ENCODE measurements around the gene C6orf62.
A peak's percentile ranks its signal among the peaks of the same experiment; 100 is the strongest.
"Not testable (repeated sequence)": the region's sequence is repeated elsewhere in the genome, so short reads cannot be mapped to it uniquely, and the experiment has no call there.

C6orf62 gene

DNA sequence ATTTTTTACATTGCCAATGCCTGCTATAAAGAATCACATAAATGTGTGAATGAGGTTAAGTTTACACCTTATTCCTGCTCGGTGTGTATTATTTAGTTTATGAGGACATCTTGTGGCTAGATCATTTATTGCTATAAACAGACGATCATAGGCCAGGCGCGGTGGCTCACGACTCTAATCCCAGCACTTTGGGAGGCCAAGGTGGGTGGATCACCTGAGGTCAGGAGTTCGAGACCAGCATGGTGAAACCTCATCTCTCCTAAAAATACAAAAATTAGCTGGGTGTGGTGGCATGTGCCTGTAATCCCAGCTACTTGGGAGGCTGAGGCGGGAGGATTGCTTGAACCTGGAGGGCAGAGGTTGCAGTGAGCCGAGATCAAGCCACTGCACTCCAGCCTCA is 23.3 kb downstream of the C6orf62 start:
- peak; percentile 50 to 59 for DNase-seq

DNA sequence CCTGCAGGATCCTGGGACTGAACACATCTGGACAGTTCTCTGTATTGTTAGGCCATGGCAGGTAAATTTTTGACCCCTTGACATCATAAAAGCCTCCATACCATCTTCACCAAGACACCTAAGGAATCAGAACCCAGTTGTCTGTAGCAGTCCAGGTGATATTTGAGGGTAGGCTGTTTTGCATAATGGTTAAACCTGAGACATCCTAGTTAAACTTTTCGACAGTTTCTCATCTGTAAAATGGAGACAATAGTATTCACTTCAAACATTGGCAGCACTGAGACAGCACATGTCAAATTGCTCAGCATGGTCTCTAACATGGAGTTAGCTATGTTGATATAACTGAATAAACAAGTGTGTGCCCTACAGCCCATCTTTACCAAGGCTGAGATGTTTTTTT is 24.8 kb downstream of the C6orf62 start:
- DNase-seq, result no peak

DNA sequence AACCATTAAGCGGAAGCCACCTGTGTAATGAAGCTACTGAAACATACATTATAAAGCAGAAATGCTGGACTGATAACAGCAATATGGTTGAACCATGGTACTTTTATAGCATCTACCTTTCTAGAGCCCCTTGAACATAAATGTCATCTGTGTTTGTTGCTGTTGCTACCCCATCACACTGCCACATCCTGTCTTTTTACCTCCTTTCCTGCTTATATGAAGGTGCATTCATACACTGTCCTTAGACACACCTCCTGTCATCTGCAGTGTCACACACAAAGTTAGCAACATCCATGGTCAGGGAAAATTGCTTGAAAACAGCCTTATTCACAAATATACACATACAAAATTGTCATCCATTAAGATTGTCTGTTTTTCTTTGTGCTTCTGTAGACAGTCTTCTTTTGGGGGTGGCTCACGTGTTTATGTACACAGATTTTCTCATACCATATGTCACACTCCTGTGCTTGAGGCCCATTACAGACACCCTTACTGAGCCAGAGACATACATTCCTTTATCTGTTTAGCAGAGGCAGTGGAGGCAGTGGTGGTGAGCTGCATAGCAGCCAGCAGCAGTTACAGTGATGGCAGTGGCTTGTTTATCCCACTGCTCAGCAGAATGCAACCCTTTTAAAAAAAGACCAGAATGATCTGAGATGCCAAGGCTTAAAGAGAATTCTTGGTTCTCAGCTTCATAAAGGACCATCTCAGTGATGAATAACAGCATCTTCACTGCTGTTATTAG is 25.9 kb downstream of the C6orf62 start:
- no peak for DNase-seq

DNA sequence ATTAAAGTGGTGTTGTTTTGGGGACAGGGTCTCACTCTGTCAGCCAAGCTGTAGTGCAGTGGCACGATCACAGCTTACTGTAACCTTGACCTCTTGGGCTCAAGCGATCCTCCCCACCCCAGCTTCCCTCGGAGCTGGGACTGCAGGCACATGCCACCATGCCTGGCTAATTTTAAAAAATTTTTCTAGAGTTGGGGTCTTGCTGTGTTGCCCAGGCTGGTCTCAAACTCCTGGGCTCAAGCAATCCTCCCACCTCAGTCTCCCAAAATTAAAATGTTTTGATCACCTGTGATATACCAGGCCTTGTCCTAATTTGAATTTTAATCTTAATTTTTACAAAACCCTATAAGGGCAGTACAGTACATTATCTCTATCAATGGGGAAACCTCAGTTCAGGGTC is 26.5 kb downstream of the C6orf62 start:
- no peak for DNase-seq

DNA sequence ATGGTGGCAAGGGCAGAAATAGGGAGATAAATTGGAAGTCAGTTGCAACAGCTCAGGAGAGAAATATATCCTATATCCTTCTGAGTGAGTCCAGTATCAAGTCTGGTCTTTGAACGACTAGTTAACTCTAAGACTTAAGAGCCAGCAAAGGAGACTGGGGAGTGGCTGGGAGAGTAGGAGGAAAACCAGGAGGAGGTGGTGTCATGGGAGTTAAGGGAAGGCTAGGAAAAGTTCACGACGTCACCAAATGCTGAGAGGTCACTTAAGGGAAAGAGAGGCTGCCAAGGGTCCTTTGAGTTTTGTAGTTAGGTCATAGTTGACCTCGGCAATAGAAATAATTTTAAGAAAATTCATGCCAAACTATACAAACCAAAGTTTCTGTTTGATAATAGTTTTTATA is 27.0 kb downstream of the C6orf62 start:
- DNase-seq, result no peak

DNA sequence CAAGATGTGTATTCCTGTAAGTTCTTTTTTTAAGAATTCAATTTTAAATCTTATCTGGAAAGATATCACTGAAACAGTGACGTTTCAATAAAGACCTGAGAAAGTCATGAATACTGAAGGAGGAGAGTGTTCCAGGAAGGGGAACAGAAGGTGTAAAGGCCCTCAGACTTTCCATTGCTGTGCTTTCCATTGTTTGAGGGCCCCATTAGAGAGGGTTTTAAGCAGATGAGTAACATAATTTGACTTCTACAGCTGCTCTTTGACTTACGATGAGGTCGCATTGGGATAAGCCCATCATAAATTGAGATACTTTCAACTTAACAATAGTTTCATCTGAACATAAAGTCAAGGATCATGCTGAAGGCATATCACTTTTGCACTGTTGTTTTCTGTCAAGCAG is 27.4 kb downstream of the C6orf62 start:
- DNase-seq, result no peak

DNA sequence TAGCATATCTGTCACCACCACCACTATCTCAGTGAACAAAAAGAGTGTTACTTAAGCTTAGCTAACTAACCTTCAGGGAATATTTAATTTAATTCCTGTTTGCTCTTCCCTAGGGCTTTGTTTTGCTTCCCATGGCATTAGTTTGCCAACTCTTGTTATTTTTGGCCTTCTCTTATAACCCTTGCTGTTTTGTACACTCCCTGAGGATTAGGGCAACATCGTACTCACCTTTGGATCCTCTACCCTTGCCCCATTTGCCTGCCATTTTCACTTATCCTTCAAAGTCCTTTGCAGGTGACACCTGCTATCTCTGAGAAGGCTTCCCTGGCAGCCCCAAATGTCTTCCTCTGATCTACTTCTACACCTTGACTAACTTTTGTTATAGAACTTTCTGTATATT is 28.4 kb downstream of the C6orf62 start:
- no peak for DNase-seq

DNA sequence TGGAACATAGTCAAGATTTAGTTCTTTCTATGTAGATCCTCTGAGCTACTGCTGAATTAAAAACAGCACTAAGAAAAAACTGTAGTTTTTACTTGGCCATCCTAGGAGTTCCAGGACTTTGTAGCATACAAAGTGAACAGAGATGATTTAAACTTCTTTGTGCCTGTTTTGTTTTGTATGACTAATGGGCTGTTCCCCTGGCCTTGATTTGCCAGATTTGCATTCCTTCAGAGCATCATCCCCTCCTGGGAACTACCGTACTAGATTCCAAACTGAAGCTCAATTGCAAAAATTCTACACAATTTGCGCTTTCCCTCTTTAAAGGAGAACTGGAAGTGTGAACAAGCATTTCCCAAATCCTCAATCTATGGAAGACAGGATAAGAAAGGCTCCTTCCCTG is 29.0 kb downstream of the C6orf62 start:
- DNase-seq, result no peak

DNA sequence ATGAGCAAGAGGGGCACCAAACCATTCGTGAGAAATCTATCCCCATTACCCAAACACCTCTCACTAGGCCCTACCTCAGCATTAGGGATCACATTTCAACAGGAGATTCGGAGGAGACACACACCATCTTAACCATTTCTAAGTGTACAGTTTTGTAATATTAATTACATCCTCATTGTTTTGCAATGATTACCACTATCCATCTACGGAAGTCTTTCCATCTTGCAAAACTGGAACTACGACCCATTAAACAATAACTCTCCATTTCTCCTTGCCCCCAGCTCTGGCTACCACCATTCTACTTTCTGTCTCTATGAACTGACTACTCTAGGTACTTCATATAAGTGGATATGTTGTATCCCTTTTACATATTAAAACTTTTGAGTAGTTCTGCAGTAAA is 32.0 kb downstream of the C6orf62 start:
- DNase-seq, result no peak

DNA sequence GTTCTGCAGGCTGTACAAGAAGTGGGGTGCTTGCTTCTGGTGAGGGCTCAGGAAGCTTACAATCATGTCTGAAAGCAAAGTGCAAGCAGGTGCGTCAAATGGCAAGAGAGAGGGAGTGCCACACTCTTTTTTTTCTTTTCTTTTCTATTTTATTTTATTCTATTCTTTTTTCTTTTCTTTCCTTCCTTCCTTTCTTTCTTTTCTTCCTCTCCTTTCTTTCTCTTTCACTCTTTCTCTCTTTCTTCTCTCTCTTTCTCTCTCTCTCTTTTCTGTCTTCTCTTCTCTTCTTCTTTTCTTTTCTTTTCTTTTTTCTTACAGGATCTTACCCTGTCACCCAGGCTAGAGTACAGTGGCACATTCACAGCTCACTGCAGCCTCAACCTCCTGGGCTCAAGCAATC is 32.5 kb downstream of the C6orf62 start:
- DNase-seq, result no peak

DNA sequence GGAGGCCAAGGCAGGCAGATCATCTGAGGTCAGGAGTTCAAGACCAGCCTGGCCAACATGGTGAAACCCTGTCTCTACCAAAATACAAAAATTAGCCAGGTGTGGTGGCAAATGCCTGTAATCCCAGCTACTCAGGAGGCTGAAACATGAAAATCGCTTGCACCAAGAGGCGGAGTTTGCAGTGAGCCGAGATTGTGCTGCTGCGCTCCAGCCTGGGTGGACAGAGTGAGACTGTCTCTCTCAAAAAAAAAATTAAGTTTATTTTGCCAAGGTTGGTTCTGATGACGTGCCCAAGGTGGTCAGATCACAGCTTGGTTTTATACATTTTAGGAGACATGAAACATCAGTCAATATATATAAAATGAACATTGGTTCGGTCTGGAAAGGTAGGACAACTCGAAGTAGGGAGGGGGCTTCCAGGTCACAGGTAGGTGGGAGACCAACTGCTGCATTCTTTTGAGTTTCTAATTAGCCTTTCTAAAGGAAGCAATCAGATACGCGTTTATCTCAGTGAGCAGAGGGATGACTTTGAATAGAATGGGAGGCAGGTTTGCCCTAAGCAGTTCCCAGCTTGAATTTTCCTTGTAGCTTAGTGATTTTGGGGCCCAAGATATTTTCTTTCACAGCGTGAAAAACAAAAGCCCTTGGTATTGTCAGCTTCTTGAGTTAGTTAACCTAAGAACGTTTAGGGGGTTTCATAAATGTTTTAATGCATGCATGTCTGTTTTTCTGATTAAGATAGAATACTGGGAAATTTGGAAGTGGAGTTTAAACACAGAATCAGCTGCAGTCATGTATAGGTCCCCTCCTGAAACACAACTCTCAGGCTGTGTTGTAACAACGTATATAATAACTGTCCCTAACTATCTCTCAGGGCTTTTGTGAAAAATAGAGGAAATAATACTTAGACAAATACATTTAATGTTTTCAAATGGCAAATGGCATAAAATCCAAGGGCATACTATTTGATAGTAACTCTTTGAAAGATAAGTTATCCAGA is 35.4 kb downstream of the C6orf62 start:
- DNase-seq, result no peak

DNA sequence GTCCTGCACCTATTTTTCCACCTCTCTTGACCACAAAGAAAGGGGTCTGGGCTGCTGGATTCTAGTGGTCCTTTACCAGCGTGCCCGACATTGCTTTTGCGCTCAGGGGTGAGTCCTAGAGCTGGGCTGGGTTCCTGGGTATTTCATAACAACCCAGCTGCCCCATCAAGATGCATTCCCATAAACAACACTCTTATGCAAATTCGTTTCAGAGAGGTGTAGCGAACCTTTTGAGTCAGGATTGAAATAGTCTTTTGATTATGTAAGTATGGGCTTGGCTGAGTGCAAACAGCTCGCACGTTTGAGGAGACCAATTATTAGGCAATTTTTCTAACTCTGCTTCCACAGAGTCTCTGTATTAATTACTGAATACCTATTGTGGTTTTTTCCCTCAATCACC is 38.4 kb downstream of the C6orf62 start:
- DNase-seq, result no peak

DNA sequence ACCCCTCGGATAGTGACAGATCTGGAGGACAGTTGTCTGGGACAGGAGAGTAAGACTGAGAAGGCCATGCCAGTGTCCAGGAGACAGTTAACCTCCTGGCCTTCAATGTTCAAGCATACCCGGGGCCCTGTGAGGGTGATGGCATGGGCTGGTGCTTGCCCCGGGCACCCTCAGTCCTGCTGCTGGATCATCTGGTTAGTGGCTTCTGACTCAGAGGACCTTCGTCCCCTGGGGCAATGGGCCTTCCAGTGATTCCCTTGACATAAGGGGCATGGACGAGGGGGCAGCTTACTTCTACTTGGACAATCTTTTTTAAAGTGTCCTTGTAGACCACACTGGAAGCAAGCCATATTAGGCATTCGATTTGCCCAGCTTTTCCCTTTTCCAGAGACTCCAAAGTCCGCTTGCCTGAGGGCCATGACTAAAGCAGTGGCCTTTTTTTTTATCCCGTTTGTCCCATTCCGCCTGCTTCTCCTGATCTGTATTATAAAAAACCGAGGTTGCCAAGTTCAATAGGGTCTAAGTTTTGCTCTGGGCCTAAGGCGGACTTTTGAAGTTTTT is 40.1 kb downstream of the C6orf62 start:
- DNase-seq, result not testable (repeated sequence)

DNA sequence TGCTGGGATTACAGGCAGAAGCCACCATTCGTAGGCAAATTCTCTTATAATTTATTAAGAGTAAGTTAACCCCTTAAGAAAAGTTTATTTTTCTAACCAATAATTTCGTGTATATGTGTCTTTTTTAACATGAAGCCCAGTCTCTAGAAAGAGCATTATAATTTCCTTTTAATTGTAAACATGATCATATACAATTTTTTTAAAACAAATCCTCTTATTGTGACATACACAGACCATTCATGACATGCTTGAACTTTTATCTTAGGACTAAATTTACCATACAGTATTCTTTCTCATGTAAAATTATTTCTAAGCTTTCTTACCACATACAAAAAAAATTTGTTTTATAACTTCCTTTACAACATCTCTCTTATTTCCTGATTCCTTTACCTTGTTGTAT is 45.3 kb downstream of the C6orf62 start:
- no peak for DNase-seq

DNA sequence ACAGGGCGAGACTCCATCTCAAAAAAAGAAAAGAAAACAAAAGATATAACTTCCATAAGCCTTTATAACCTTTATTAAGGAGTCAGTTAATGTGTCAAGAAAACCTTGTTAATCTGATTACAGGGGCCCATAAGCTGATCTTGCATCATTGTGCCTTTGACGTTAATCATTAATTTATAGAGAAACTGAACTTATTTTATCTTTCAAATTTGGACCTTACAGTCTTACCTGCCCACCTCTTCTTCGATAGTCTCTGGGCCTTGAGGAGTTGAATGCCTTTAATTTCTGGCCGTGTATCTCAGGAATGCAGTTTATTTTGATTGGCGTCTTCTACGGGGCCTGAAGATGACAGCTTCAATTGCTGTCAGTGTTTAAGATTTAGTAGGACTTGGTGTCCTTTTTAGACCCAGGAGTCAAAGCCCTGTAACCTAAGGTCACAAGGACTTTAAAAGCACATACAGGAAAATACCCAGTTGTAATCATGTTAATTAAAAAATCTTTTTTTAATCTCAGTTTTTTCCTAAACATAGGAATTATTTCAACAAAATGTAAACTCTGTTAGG is 46.3 kb downstream of the C6orf62 start:
- DNase-seq, result no peak

DNA sequence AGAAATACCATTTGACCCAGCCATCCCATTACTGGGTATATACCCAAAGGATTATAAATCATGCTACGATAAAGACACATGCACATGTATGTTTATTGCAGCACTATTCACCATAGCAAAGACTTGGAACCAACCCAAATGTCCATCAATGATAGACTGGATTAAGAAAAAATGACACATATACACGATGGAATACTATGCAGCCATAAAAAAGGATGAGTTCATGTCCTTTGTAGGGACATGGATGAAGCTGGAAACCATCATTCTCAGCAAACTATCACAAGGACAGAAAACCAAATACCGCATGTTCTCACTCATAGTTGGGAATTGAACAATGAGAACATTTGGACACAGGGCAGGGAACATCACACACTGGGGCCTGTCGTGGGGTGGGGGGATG is 47.9 kb downstream of the C6orf62 start:
- DNase-seq, result not testable (repeated sequence)

DNA sequence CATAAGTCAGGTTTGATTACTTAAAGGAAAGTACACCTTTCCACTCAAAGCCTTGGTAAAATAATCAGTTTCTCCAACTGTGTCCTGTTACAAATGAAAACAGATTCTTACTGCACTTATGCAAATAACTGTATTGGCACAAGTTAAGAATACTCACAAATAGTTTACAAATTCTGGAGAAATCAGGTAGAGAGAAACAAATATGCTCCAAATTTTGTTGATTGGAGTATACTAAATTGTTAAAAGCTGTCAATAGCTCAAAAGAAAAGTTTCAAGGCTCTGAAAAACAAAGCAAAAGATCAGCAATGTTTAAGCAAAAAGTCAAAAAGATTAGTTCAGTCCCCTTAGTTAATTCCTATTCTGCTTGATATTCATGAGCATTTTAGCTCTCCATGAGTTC is 48.5 kb downstream of the C6orf62 start:
- not testable (repeated sequence) for DNase-seq

DNA sequence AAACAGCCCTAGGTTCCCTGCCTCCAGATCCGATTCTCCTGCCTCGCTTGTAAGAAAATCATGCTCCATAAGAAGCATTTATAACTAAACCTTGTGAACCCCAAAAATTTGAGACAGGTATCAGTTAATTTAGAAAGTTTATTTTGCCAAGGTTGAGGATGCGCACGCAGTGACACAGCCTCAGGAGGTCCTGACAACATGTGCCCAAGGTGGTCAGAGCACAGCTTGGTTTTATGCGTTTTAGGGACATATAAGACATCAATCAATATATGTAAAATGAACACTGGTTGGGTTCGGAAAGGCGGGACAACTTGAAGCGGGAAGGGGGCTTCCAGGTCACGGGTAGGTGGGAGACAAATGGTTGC is 50.0 kb downstream of the C6orf62 start:
- no peak for DNase-seq

DNA sequence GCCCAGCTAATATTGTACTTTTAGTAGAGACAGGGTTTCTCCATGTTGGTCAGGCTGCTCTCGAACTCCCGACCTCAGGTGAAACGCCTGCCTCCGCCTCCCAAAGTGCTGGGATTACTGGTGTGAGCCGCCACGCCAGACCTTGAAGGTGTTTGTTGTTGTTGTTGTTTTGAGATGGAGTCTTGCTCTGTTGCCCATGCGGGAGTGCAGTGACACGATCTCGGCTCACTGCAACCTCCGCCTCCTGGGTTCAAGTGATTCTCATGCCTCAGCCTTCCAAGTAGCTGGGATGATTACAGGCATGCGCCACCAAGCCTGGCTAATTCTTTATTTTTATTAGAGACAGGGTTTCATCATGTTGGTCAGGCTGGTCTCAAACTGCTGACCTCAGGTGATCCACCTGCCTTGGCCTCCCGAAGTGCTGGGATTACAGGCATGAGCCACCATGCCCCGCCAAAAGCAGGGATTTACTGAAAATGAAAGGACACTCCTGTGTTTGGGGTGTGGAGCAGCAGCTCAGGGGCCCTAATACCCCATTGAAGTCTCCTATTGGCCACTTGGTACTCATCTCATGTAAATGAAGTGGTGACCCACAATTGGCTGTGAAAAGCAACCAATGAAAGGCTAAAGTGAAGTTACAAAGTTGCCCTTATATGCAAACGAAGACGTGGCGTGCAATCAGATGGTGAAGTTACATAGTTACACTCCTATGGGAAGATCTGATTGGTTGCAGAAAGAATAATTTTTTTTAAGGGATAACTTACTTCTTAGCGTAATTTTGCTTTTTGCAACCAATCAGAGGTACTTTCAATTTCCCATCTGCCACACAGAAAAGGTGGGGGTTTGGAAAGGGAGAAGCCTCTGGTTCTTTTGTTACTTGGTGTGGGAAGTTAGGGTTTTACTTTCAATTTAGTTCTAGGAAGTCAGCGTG is 50.6 kb downstream of the C6orf62 start:
- DNase-seq, result not testable (repeated sequence)

DNA sequence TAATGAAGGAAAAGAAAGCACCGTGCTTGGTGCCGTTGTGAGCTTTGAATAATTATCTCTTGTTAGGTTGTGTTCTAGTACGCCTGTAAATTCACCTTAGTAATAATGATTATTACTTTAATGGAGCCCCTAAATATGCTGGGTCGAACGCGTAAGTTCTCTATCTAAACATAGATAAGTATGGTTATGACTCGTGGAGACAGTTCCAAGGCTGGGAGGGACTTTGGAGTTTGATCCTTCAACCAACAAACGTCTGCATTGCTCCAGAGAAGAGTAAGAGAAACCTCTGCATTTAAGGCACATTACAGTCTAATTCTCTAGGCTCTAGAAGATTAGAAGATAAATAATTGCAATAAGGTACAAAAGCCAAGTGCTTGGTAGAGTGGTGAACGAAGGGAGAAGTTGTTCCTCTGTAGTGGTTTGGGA is 51.6 kb downstream of the C6orf62 start:
- no peak for DNase-seq

DNA sequence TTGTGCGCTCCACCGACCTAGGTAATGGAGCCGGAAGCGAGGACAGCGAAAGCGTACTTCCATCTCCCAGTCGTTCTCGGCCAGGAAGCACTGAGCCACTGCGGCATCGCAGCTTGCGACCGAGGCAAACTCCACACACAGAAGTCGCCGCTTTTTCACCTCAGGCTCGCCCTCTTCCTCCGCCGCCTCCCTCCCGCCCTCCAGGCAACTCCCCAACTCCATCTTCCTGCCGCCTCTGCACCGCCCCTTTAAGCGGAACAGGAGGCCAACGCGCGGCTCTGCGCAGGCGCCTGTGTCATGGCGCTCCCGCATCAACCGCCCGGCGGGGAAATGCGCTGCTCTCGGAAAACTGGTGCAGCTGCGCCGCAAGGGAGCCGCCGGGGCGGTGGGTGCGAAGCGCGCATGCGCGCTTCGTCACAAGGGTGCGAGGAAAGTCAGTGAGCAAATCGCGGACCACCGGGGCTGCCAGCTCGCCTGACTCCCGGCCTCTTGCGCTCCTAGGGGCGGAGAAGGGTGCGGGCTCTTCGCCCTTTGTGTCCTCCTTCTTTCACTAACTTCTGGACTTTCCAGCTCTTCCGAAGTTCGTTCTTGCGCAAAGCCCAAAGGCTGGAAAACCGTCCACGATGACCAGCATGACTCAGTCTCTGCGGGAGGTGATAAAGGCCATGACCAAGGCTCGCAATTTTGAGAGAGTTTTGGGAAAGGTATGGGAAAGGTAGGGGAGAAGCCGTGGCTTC is 52.1 kb downstream of the C6orf62 start, which contains the start of the genes ACOT13 and TDP2:
Gene ACOT13 (plus strand): TSS at position 437 of the 737 bp plus-strand sequence. CDS start 187 bp downstream, at position 624.
Gene TDP2 (minus strand): TSS at position 259 of the 737 bp plus-strand sequence. CDS start 37 bp downstream, at position 222.
- DNase-seq, result peak; percentile 96 to 97

Data from activated T-cell treated with anti-CD3 and anti-CD28 coated beads, Interleukin-2, amount 50 U/mL, for 48 hours (primary cell).